Heart left ventricle (tissue), 16 donors: ENCODE results near the gene AFF4. TPM values are rescaled to one million over a fixed set of nuclear protein-coding genes. Genes with fewer than 3 reads are reported as not detected.

Experiments
- ATAC-seq, 4 donors: fragments of 200-7000 bp; cut with Tn5 transposase; one replicate each; pipeline ENCODE4 v1.9.1; 2020 to 2022; ENCODE audit warnings: moderate library complexity in 4 of 4, mild to moderate bottlenecking in 3 of 4, moderate number of reproducible peaks in 1 of 4
- DNase-seq, 5 donors: peaks; one replicate each; pipeline ENCODE4 v3.0.0-alpha.2; 2020
- H3K27ac ChIP-seq, 12 donors: fragments of 200-600 bp; sonication (generic) in 4 of 12; one replicate each; pipeline versions ENCODE4 v1.5.0 to v1.8.0; 2016 to 2022; ENCODE audit warnings: mild to moderate bottlenecking in 2 of 12
- H3K27me3 ChIP-seq, 9 donors: fragments of 200-600 bp; sonication (generic) in 2 of 9; one replicate each; pipeline versions ENCODE4 v1.5.1 to v1.8.0; 2016 to 2022; ENCODE audit warnings: mild to moderate bottlenecking in 3 of 9
- H3K36me3 ChIP-seq, 9 donors: fragments of 200-600 bp; sonication (generic) in 2 of 9; one replicate each; pipeline versions ENCODE4 v1.5.0 to v1.8.0; 2018 to 2022; ENCODE audit warnings: mild to moderate bottlenecking in 2 of 9
- H3K4me1 ChIP-seq, 12 donors: fragments of 200-600 bp; sonication (generic) in 4 of 12; one replicate each; pipeline versions ENCODE4 v1.5.0 to v1.8.0; 2016 to 2022; ENCODE audit warnings: mild to moderate bottlenecking in 3 of 12
- H3K4me3 ChIP-seq, 12 donors: fragments of 200-600 bp; sonication (generic) in 4 of 12; one replicate each; pipeline versions ENCODE4 v1.5.0 to v1.8.0; 2017 to 2022; ENCODE audit warnings: mild to moderate bottlenecking in 9 of 12, moderate library complexity in 4 of 12
- H3K9me3 ChIP-seq, 12 donors: fragments of 200-600 bp; sonication (generic) in 4 of 12; one replicate each; pipeline versions ENCODE4 v1.5.0 to v1.8.0; 2016 to 2022; ENCODE audit warnings: mild to moderate bottlenecking in 1 of 12
- POLR2A ChIP-seq, 2 donors: fragments of 450-650 bp; IDR thresholded peaks; one replicate each; pipeline ENCODE4 v1.6.1; 2017; ENCODE audit warnings: antibody characterized with exemption in 2 of 2, mild to moderate bottlenecking in 2 of 2, moderate library complexity in 2 of 2
- WGBS, 4 donors: extraction: QIAGEN DNeasy Blood & Tissue Kit in 2 of 4; methylation state at CpG; one replicate each; pipeline versions ENCODE4 v1.1.5 to v1.1.7; 2013 to 2018; 5-methylcytosine and 5-hydroxymethylcytosine counted together
- intact Hi-C, 10 donors: fragments of 100-400 bp; cut with DNase I; formaldehyde crosslinking; loops; one replicate each; pipeline versions ENCODE4 v1.11.1 to v1.14.2; 2022
- polyA plus RNA-seq, 2 donors: library from polyadenylated mRNA; stranded (reverse); fragments of 200-250 nt; gene quantifications; one replicate each; pipeline ENCODE4 v1.2.3, GENCODE V29; 2013
- total RNA-seq, 9 donors: library from RNA; depleted of rRNA in 2 of 9; stranded (reverse); fragments of >200 nt in 2 of 9; fragmentation: NEBNext Ultra II Directional in 3 of 9; extraction: Animal tissue kit (Norgen Biotek cat#: 25700) in 3 of 9; gene quantifications; one replicate each; pipeline versions ENCODE4 v1.1.0 to v1.2.4, GENCODE V29; 2016 to 2023
- TF ChIP-seq, protein P1 (sequence below), 12 donors: fragments of 200-600 bp; sonication (generic) in 4 of 12; IDR thresholded peaks; one replicate each; pipeline versions ENCODE4 v1.5.0 to v1.8.0; 2018 to 2022; ENCODE audit warnings: antibody characterized with exemption in 12 of 12, mild to moderate bottlenecking in 5 of 12
- donor health status: ischemic (EF 13 %, LVEDD 7.1; RV severe dilation, severe dysfunction).
- donor health status: healthy with polysubstance abuse.
- donor health status: DM: no; HTN: yes; CAD: no.
- donor health status: DM: no; HTN: no; CAD: no.
- donor health status: ischemic (EF 25% LVEDD 6.9; RV normal size, moderate dysfunction).
- donor health status: ischemic (EF 25% LVEDD 5.7; RV mildly dilated, moderate dysfunction).
- donor health status: healthy.
- donor health status: DM: yes; HTN: yes; CAD: no.
- donor health status: ischemic (EF 35%, LVEDD 5.7; RV mildly dilated, moderate dysfunction).
- donor health status: nonischemic (EF 11% LVEDD 7.7; RV severe dilation, severe dysfunction).
- donor health status: DM: yes; HTN: yes; CAD: no.
- donor health status: PGD.
- donor health status: ischemic (EF 29% LVEDD 5.4; RV normal size, mild dysfunction).
- donor health status: nonischemic (EF 23%, LVEDD 6.1; RV moderate dilation, normal function).

Gene AFF4
- total and polyA plus RNA-seq, 11 donors: 6.7 to 65.8 (median 45.1) TPM

DNA sequence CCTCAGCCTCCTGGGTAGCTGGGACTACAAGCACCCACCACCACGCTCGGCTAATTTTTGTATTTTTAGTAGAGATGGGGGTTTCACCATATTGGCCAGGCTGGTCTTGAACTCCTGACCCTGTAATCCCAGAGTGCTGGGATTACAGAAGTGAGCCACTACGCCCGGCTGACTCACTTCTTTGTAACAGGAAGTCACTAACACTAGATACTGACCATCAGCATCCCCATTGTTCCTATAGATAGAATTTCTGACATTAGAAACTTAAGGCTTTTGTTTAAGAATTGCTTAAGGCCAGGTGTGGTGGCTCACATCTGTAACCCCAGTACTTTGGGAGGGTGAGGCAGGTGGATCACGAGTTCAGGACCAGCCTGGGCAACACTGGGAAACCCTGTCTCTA is 47.8 kb downstream of the AFF4 start:
- ATAC-seq (no peak), DNase-seq (no peak)
- Histone ChIP-seq H3K36me3 (peaks cover 0 to 90% (median 73%) of the 10 kb centered on the region in 9 donors), H3K9me3 (no peaks in the 10 kb centered on the region), H3K4me3 (no peak overlapping the region), H3K27me3 (no peaks in the 10 kb centered on the region), H3K4me1 (peaks cover 0 to 12% (median 0%) of the 10 kb centered on the region in 12 donors), H3K27ac (no peak overlapping the region)
- TF ChIP-seq, protein P1, sequence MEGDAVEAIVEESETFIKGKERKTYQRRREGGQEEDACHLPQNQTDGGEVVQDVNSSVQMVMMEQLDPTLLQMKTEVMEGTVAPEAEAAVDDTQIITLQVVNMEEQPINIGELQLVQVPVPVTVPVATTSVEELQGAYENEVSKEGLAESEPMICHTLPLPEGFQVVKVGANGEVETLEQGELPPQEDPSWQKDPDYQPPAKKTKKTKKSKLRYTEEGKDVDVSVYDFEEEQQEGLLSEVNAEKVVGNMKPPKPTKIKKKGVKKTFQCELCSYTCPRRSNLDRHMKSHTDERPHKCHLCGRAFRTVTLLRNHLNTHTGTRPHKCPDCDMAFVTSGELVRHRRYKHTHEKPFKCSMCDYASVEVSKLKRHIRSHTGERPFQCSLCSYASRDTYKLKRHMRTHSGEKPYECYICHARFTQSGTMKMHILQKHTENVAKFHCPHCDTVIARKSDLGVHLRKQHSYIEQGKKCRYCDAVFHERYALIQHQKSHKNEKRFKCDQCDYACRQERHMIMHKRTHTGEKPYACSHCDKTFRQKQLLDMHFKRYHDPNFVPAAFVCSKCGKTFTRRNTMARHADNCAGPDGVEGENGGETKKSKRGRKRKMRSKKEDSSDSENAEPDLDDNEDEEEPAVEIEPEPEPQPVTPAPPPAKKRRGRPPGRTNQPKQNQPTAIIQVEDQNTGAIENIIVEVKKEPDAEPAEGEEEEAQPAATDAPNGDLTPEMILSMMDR (IDR thresholded peaks at IDR 0.05): no peak
- no peak for TF ChIP-seq POLR2A (IDR thresholded peaks at IDR 0.05)
- intact Hi-C loops: no loop called here
- 86 to 92% (median 89%) methylated on average over 5 of the region's 5 CpGs for WGBS, 4 donors

DNA sequence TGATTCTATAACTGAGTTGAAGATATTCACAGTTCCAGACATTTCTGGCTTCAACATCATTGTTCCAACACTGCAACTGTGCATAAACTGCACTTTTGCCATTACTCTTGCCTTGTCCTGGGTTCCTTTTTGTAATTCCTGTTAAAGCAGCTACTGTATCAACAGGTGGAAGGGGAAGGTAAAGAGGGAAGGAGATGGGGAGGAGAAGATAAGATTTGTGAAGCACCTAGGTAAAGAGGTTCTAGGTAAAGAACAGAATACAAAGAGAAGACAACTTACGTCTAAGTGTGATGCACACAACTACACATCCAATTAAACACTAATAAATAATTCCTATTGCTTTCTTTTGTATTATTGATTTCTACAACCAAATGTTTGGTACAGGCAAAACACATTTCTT is 53.7 kb downstream of the AFF4 start:
- peaks cover 0 to 62% (median 37%) of the 10 kb centered on the region in 9 donors for H3K36me3 ChIP-seq
- no peak for TF ChIP-seq POLR2A (IDR thresholded peaks at IDR 0.05)
- TF ChIP-seq, protein P1 (IDR thresholded peaks at IDR 0.05): no peak
- H3K27me3 ChIP-seq: no peaks in the 10 kb centered on the region
- 92 to 95% (median 95%) methylated on average over 1 of the region's 1 CpG for WGBS, 4 donors
- no peak overlapping the region for H3K4me3 ChIP-seq
- ATAC-seq: no peak
- peaks cover 0 to 24% (median 3%) of the 10 kb centered on the region in 12 donors for H3K4me1 ChIP-seq
- intact Hi-C loops: no loop called here
- DNase-seq: no peak
- no peaks in the 10 kb centered on the region for H3K9me3 ChIP-seq
- H3K27ac ChIP-seq: no peak overlapping the region

DNA sequence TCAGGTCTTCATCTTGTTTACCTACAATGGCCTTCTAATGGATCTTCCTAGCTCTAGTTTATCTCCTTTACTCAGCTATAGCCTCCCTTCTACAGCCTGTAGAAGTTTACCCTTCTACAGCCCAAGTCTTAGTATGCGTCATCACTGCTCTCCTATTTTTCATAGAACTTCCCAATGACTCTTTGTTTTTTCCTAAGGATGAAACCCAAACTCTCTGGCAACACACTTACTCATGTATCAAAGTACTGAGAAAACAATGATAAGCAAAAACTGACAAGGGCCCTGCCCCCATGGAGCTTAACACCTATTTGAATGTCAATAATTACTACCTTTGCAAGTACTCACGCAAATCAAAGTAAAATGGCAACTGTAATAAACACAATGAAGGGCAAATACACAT is 56.3 kb downstream of the AFF4 start:
- no peak for DNase-seq
- intact Hi-C loops: no loop called here
- 95 to 99% (median 98%) methylated on average over 2 of the region's 2 CpGs for WGBS, 4 donors
- Histone ChIP-seq H3K36me3 (peaks cover 0 to 62% (median 38%) of the 10 kb centered on the region in 9 donors), H3K9me3 (no peaks in the 10 kb centered on the region), H3K27me3 (no peaks in the 10 kb centered on the region), H3K4me1 (peaks cover 0 to 24% (median 3%) of the 10 kb centered on the region in 12 donors), H3K4me3 (no peak overlapping the region), H3K27ac (no peak overlapping the region)
- ATAC-seq: no peak
- TF ChIP-seq, protein P1 (IDR thresholded peaks at IDR 0.05): no peak
- TF ChIP-seq POLR2A (IDR thresholded peaks at IDR 0.05): no peak

DNA sequence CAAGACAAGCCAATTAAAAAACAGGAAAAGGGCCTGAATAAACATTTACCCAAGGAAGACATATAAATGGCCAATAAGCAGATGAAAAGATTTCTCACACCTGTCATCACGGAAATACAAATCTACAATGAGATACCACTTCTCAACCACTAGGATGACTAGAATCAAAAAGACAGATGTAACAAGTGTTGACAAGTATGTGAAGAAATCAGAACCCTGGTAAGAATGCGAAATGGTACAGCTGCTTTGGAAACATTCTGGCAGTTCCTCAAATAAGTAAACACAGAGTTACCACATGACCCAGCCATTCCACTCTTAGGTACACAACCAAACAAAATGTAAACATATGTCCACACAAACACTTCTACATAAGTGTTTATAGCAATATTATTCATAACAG is 57.5 kb downstream of the AFF4 start:
- H3K4me1 ChIP-seq: peaks cover 0 to 24% (median 3%) of the 10 kb centered on the region in 12 donors
- no peaks in the 10 kb centered on the region for H3K9me3 ChIP-seq
- H3K27me3 ChIP-seq: no peaks in the 10 kb centered on the region
- peaks cover 0 to 63% (median 41%) of the 10 kb centered on the region in 9 donors for H3K36me3 ChIP-seq
- ATAC-seq: peak in 2 of 4 donors; percentile 28 to 32
- H3K27ac ChIP-seq: no peak overlapping the region
- H3K4me3 ChIP-seq: no peak overlapping the region
- TF ChIP-seq, protein P1 (IDR thresholded peaks at IDR 0.05): no peak
- TF ChIP-seq POLR2A (IDR thresholded peaks at IDR 0.05): no peak
- WGBS, 4 donors: 49 to 68% (median 59%) methylated on average over 2 of the region's 2 CpGs
- DNase-seq: no peak
- intact Hi-C loops: no loop called here
